Ishikawa (cell line): ENCODE results near the gene DCC.

ENCODE experiments used
- CEBPB ChIP-seq: IDR thresholded peaks from 2 replicates; pipeline ENCODE4 v1.6.1; 2012
- CREB1 ChIP-seq: IDR thresholded peaks from 2 replicates; pipeline ENCODE4 v1.6.1; 2012; ENCODE audit warnings: low read depth
- EGR1 ChIP-seq: IDR thresholded peaks from 2 replicates; pipeline ENCODE4 v1.6.1; 2012
- EP300 ChIP-seq: IDR thresholded peaks from 2 replicates; pipeline ENCODE4 v1.6.1; 2012; ENCODE audit warnings: borderline replicate concordance
- FOXM1 ChIP-seq: IDR thresholded peaks from 2 replicates; pipeline ENCODE4 v1.6.1; 2012; ENCODE audit warnings: low read depth, borderline replicate concordance
- NFIC ChIP-seq: IDR thresholded peaks from 2 replicates; pipeline ENCODE4 v1.6.1; 2012
- RAD21 ChIP-seq: IDR thresholded peaks from 2 replicates; pipeline ENCODE4 v1.6.1; 2012; ENCODE audit warnings: low read depth
- REST ChIP-seq: IDR thresholded peaks from 2 replicates; pipeline ENCODE4 v1.6.1; 2012; ENCODE audit warnings: low read depth, mild to moderate bottlenecking
- TAF1 ChIP-seq: IDR thresholded peaks from 2 replicates; pipeline ENCODE4 v1.6.1; 2012; ENCODE audit warnings: low read depth, mild to moderate bottlenecking
- TCF12 ChIP-seq: IDR thresholded peaks from 2 replicates; pipeline ENCODE4 v1.6.1; 2012; ENCODE audit warnings: low read depth
- TEAD4 ChIP-seq: IDR thresholded peaks from 2 replicates; pipeline ENCODE4 v1.6.1; 2012
- USF1 ChIP-seq: IDR thresholded peaks from 2 replicates; pipeline ENCODE4 v1.6.1; 2012
- YY1 ChIP-seq: IDR thresholded peaks from 2 replicates; pipeline ENCODE4 v1.6.1; 2012; ENCODE audit warnings: low read depth
- ZBTB7A ChIP-seq: IDR thresholded peaks from 2 replicates; pipeline ENCODE4 v1.6.1; 2012; ENCODE audit warnings: low read depth
- TF ChIP-seq, protein P1 (sequence below): IDR thresholded peaks from 2 replicates; pipeline ENCODE4 v1.6.1; 2012

Gene DCC

GRCh38 chr18:52325997-52326396 is 14.0 kb upstream of the DCC start:
- TF ChIP-seq EGR1 (no peak), CREB1 (no peak), RAD21 (no peak), TAF1 (no peak), YY1 (no peak), ZBTB7A (no peak), TCF12 (no peak), USF1 (no peak), TEAD4 (no peak), CEBPB (no peak), REST (no peak)
- TF ChIP-seq, protein P1, sequence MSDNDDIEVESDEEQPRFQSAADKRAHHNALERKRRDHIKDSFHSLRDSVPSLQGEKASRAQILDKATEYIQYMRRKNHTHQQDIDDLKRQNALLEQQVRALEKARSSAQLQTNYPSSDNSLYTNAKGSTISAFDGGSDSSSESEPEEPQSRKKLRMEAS: no peak

DNA sequence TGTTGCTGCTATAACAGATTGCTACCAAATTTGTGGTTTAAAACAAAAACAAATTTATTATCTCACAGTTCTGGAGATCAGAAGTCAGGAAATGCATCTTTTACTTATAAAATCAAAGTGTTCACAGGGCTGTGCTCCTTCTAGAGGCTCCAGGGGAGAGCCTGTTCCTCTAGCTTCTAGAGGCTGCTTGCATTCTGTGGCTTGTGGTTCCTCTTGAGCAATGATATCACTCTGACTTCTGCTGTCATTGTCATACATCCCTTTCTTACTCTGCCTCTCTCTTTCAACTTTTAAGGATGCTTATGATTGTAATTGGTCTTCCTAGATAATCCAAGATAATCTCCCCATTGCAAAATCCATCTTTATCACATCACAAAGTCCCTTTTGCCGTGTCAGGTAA is 6.1 kb upstream of the DCC start:
- no peak for TF ChIP-seq ZBTB7A
- TF ChIP-seq CEBPB: no peak
- no peak for TF ChIP-seq NFIC

GRCh38 chr18:52334307-52334706 is 5.7 kb upstream of the DCC start:
- no peak for TF ChIP-seq NFIC

GRCh38 chr18:52334896-52335295 is 5.1 kb upstream of the DCC start:
- TF ChIP-seq FOXM1 (no peak), USF1 (no peak), EP300 (no peak), CEBPB (no peak), RAD21 (no peak), TCF12 (no peak)
- TF ChIP-seq, protein P1: no peak

GRCh38 chr18:52337276-52337675 is 2.7 kb upstream of the DCC start:
- TF ChIP-seq CREB1 (no peak), ZBTB7A (no peak), TEAD4 (no peak), RAD21 (no peak)

GRCh38 chr18:52340406-52341102 is 557 bp downstream of the DCC start:
- TF ChIP-seq EGR1 (no peak), YY1 (no peak), CREB1 (no peak), USF1 (no peak), FOXM1 (no peak), ZBTB7A (no peak), RAD21 (no peak), CEBPB (no peak), EP300 (no peak), TAF1 (no peak), TEAD4 (no peak), REST (no peak), NFIC (no peak)
- TF ChIP-seq, protein P1: no peak
